CD4-positive, alpha-beta T cell treated with Interleukin-6 at 100 ng/mL for 8 hours (primary cell): ENCODE data around the gene PALM.
A peak's percentile ranks its signal among the peaks of the same experiment; 100 is the strongest.

Source experiments
- DNase-seq: peaks from one replicate; pipeline ENCODE4 v3.0.0-alpha.2; 2020; ENCODE audit warnings: mixed read lengths, low spot score

PALM gene

GRCh38 chr19:782878-783668 is 74.3 kb downstream of the PALM start:
- no peak for DNase-seq

GRCh38 chr19:784541-784940 is 75.8 kb downstream of the PALM start:
- no peak for DNase-seq

GRCh38 chr19:787536-787935 is 78.8 kb downstream of the PALM start:
- no peak for DNase-seq

DNA sequence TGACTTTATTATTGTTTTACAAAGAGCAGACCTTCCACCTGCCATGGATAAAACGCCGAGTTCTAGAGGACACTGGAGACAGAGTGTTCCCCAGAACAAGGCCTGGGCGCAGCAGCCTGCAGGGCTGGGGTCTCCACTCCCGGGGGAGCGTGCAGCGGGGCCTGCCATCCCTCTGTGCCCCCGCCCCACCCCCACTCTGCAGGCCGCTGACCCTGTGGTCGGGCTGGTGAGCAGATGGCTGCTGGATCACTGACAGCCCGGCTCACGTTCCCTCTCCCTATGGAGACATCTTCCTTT is 79.9 kb downstream of the PALM start:
- no peak for DNase-seq

DNA sequence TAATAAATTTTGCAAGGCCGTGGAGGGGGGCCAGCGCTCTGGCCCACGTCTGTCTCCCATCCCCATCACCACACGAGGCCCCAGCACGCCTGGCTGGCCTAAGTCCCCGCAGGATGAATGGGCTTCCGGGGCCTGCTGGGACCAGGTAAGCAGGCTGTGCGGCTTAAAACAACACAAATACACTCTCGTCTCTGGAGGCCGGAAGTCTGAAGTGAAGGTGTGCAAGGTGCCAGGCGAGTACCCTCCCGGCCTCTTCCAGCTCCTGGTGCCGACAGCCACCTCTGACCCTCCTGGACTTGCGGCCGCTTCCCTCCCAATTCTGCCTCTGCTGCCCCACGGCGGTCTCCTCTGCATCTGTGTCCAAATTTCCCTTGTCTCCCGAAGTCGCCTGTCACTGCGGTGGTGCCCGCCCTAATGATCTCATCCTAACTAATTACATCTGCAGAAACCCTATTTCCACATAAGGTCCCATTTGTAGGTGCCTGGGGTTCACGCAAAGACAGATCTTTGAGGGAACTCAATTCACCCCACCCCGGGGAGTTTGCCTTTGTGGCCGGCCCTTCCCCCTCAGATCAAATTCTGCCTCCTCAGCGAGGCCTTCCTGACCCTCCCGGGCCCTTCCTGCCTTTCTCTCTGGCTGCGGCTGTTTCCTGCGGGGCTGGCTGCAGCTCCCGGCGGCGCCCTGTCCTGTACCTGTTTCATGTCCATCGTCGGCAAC is 80.4 kb downstream of the PALM start:
- DNase-seq = no peak

DNA sequence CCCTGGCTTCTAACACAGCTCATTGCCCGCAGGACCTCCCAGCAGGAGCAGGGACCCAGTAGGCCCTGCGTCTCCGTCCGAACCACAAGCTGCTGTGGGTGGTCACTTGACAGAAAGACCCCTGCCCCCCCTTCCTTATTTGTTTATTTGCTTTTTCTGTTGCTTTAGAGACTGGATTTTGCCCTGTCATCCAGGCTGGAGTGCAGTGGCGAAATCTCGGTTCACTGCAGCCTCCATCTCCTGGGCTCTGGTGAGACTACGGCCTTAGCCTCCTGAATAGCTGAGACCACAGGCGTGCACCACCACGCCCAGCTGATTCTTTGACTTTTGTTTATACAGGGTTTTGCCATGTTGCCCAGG is 80.9 kb downstream of the PALM start:
- no peak for DNase-seq

DNA sequence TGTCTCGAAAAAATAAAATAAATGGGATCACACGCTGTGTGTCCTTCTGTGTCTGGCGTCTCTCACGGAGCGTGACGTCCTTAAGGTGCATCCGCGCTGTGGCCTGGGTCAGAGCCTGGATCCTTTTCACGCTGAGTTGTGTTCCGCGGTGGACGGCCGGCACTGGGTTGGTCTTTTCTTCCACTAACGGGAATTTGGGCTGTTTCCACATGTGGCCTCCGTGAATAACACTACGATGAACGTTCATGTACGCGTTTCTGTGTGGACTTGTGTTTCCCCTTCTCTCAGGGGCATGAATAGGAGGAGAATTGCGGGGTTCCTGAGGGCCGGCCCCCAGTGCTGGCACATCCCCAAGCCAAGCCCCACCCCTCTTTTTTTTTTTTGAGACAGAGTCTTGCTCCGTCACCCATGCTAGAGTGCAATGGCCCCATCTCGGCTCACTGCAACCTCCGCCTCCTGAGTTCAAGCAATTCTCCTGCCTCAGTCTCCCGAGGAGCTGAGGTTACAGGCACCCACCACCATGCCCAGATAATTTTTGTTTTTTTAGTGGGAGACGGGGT is 82.4 kb downstream of the PALM start:
- DNase-seq = no peak

GRCh38 chr19:791567-792305 is 83.0 kb downstream of the PALM start:
- no peak for DNase-seq

- DNase-seq = no peak
These were observed 83.7 kb downstream of the PALM start for GRCh38 chr19:792306-792885.

GRCh38 chr19:793806-794205 is 85.1 kb downstream of the PALM start:
- DNase-seq = no peak

- DNase-seq = no peak
These were observed 86.4 kb downstream of the PALM start for GRCh38 chr19:795073-795611.

DNA sequence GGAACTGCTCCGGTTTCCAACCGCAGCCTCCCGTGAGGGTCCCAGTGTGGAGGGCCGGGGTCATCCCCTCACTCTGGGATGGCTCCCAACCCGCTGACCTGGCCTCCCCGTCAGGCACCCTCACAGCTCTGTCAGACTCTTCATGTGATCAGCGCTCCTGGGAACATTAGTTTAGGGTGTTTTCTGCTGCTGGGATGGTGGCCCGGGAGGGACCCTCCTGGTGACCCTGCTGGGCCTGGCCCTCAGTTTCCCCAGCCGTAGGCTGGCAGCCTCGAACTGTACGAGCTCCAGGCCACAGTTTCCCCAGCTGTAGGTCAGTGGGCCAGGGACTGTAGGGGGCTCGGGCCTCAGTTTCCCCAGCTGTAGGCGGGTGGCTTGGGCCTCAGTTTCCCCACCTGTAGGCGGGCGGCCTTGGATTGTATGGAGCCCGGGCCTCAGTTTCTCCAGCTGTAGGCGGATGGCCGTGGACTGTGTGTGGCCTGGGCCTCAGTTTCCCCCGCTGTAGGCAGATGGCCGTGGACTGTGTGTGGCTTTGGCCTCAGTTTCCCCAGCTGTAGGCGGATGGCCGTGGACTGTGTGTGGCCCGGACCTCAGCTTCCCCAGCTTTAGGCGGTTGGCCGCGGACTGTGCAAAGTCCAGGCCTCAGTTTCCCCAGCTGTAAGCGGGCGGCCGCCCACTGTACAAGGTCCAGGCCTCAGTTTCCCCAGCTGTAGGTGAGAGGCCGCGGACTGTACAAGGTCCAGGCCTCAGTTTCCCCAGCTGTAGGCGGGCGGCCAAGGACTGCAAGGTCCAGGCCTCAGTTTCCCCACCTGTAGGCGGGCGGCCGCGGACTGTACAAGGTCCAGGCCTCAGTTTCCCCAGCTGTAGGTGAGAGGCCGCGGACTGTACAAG is 87.2 kb downstream of the PALM start:
- no peak for DNase-seq

- DNase-seq = peak; percentile 100
These were observed 88.2 kb downstream of the PALM start, which contains the start of gene PTBP1 for GRCh38 chr19:796692-797527. Gene PTBP1, plus strand, starts transcription at chr19:797452. Its CDS starts 46 bp downstream, at chr19:797498.
